CD1c-positive myeloid dendritic cell (primary cell): ENCODE measurements around the gene COPS7A.

Source experiments
- DNase-seq: peaks from one replicate; pipeline ENCODE4 v3.0.0-alpha.2; 2016; ENCODE audit errors: extremely low spot score

COPS7A gene

GRCh38 chr12:6750506-6750905, 26.7 kb downstream of the COPS7A start:
- DNase-seq: no peak

GRCh38 chr12:6751767-6752166, 27.9 kb downstream of the COPS7A start:
- no peak for DNase-seq

GRCh38 chr12:6752167-6752920, 28.5 kb downstream of the COPS7A start:
- no peak for DNase-seq

DNA sequence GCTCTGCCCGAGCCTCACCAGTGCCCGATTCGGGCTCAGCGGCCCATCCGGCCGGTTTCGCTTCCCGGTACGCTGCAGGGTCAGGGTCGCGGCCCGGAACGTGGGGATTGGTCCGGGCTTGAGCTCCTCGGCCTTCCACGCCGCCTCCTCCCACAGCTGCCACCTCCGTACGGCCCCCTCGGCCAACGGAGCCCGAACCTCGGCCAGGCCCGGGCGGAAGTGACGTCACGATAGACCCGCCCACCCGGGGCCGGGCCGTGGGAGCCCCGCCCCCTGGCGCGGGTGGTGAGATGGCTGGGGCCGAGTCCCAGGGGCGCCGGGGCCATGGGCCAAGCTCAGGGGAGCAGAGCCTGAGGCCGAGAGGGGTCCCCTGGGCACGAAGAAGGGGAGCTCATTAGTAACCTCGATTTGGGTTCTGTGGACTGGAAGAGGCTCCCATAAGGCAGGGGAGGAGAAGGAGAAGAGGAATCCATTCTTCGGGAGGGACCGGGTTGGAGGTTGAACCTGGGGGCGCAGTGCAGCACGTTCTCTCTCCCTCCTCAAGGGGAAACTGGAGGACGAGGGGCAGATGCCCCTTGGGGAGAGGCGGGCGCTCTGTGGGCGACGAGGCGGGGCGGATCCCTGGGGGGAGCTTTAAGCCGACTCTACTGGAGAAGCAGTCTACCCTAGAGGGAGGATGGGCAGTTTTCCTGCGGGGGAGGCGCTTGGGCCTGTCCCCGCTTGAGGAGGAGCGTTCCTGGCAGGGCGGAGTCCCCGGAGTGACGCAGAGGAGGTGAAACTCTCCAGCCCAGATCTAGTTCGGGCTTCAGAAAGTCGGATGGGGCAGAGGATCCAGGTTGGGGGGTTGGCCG, 29.3 kb downstream of the COPS7A start, which contains the start of gene MLF2:
Gene MLF2, minus strand, starts transcription at position 221 of the 851 bp plus-strand sequence. CDS start 807 bp downstream, outside the sequence.
- peak; percentile 98 for DNase-seq

DNA sequence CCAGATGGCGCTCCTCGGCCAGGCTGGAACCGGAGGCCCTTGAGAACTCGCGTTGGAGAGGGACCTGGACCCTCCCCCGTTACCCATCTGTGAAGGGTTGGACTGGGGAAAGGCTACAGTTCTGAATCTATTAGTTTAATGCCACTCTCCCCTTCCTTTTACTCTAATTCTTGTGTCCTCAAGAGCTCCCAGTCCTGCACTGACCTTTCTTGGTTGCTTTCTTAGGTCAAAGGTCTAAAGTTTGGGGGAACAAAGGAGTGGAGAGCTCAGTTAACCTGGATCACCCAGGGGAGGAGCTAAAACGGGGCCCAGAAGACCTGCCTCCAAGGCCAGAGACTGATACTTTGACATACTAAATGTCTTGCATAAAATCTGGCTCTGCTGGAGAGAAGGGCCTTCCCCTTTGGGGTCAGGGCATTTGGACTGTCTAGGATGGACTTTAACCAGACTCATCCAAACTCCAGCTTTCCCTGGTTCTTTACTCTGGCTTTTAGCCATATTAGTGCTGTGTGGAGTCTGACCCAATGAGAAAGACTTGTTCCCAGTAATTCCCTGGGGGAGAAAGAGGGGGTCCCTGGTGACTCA, 30.0 kb downstream of the COPS7A start:
- DNase-seq: peak; percentile 23

DNA sequence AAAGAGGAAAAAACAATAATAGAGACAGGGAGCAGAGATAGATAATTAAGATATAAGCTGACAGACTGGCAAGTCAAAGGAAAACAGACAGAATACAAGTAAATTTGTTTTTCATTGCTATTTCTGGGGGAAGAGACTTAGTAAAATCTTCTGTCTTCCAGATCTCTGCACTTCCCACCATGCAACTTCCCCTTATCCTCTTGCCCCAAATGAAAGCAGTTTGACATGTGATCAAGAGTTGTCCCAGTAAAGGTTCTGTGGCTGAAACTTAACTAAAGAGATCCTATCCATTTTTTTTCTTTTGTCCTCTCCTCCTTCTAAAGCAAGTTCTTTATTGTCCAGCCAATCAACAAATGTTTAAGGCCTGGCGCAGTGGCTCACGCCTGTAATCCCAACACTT, 30.6 kb downstream of the COPS7A start:
- peak; percentile 53 for DNase-seq

GRCh38 chr12:6757028-6757690, 33.3 kb downstream of the COPS7A start:
- no peak for DNase-seq

- no peak for DNase-seq
Observed at GRCh38 chr12:6758506-6759095, 34.8 kb downstream of the COPS7A start.

DNA sequence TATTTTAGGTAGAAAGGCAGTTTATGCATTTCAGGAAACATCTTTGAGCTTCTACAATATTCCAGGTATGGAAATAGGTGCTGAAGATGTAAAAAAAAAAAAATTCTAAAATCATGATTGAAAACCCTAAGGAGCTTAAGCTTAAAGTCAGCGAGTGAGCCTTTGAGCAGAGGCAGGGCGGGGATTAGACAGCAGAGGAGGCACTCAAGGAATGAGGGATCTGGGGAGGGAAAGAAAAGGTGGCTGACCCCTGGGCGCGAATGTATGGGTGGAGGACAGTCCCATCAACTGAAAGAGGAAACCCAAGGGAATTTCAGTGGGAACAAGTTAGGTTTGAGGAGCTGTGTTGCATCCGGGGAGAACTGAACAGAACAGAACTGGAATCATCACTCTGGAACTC, 35.9 kb downstream of the COPS7A start:
- DNase-seq: no peak

GRCh38 chr12:6763380-6763779, 39.5 kb downstream of the COPS7A start:
- DNase-seq: no peak

GRCh38 chr12:6764011-6764828, 40.4 kb downstream of the COPS7A start:
- DNase-seq: peak; percentile 83

DNA sequence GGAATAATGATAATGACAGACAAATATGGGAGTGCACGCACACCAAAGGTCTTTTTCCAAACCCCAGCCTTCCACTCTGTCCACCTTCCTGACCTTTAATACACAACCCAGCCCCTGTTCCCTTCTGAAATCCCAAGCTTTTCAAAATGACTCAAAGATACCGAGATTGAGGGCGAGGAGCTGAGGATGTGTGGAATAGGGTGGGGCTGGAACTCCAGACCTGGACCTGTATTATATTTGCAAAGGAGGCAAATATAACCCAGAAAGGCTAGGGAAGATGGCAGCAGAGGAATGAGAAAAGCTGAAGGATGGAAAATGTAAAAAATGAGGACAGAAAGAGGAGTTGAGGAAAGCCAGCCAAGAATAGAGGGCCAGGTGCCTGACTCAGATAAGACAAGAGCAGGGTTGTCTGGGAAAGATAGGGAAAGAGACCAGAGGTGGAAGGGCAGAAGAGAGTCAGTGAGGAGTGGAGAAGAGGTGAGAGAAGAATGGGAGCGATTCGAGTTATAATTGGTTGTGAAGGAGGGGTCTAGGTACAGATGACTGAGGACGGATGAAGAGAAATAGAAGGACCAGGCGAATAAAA, 41.3 kb downstream of the COPS7A start:
- no peak for DNase-seq

DNA sequence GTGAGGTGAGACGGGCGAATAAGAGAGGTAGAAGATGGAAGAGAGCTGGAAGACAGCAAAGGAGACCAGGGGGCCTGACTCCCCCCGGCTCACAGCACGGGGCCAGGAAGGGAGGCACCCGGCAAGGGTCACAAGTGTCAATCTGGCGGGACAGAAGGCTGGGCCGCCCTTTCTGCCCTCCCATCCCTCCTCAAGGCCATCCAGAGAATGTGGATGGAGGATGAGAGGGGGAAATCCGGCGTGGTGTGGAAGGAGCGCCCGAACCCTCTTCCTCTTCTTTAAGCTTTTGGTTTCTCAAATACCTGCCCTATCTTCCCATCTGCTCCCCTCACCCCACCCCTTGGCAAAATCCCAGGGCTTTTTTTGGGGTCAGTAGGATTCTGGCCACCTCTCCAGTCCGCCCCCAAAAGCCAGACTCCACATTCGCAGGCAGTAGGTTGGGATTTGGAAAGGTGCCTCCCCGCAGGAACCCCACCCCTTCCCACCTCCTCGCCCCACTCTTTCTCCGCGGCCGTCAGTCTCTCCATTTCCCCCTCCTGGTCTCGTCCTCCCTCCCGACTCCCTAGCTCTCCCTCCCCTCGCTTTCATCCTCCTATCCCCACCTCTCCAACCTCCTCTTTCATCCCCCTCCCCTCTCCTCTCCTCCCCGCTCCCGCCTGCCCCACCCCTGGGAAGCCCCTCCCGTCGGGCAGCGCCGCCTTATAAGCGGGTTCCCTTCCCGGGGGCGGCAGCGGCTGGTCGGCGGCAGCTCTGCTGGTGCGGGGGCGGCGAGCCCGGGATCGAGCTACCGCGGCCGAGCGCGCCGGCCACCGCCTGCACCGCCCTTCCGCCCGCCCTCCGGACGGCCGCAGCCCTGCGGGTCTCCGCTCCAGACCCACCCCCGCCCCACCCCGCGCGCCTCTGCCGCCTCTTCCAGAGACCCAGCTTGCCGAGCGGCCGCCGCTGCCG, 42.1 kb downstream of the COPS7A start, which contains the start of gene PTMS:
Gene PTMS, plus strand, starts transcription at position 730 of the 948 bp plus-strand sequence. CDS start 343 bp downstream, outside the sequence.
- DNase-seq: peak; percentile 61

DNA sequence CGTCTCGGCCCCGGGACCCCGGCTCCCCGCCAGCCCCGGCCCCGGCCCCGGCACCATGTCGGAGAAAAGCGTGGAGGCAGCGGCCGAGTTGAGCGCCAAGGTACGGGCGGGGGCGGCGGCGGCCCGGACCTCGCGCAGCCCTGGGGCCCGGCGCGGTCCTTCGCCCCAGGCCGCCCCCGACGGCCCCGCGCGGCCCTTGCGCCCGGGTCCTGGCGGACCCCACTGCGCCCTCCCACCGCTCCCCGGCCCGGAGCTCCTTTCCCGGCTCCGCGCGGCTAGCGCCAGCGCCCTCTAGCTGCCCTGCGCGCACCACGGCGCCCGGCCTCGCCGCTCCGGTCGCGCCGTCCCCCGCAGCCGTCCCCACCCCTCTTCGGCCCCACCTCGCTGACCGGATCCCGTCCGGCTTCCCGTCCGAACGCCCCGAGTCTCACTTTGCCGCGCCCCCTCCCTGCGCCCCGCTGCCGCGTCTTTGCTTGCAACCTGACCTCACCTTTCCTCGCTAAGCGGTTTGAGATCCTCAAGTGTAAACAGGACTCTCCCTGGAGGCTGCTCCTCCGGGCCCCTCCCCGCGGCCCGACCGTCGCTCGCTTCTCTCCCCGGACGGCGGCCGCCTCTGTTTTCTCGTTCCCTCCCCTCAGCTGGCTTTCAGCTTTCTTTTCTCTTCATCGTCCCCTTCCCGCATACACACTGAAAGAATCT, 43.0 kb downstream of the COPS7A start:
- peak; percentile 78 for DNase-seq

DNA sequence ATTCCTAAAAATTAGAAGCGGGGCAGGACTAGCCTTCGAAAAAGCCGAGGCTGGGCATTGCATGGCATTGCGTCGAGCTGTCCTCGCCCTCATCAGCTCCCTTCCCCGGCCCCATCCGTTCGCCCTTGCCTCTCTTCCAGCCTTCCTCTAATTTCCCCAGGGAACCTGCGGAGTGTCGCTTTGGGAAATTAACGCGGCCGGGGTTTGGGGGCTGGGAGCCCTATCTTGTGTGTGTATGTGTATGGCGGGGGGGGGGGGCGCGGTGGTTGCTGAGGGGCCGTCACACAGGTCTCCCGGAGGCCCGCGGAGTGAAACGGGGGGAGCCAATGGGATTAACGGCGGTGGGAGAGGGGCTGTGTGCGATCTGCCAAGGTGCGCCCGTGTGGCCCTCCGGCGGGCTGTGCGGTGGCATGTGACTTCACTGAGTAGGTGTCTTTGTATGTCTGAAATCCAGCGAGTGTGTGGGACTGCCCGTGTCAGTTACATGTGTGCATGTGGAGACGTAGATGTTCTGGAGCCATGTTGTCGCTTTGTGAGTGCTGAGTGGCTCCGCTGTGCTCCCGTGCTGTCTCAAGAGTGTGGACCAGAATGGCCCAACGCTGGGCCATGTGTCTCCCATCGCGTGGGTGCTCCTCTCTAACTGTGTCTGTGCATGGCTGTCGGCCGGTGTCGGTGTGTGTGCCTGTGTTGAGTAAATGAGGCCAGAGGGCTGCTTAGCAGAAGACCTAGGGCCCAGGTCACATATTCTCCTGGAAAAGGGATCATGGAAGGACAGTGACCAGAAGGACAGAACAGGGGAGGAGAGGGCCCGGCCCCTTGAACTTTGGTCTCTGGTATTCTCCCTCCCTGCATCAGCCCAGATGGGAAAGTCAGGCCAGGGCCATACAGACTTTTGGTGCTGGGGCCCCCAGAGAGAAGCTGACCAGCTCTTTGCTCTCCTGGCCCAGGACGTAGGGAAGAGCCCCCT, 43.8 kb downstream of the COPS7A start:
- no peak for DNase-seq

DNA sequence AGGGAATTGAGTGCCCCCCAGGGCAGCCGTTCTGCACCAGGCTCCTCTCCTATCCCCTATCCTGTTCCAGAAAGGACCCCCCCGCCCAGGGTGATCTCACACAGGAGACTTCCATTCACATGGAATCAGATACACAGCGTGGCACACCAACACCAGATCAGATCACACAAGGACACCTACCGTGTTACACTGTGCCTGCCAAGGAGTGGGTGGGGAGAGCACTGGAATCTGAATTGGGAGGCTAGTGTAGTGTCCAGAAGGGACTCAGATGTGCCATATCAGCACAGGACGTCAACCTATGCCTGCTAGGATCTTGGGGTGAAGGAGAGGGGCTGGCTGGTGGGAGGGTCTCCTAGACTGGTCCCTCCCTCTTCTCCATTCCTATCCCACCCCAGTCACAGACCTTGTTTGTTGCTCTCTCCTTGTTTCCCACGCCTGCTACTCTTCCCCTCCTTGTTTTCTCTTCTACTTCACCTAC, 44.6 kb downstream of the COPS7A start:
- no peak for DNase-seq

DNA sequence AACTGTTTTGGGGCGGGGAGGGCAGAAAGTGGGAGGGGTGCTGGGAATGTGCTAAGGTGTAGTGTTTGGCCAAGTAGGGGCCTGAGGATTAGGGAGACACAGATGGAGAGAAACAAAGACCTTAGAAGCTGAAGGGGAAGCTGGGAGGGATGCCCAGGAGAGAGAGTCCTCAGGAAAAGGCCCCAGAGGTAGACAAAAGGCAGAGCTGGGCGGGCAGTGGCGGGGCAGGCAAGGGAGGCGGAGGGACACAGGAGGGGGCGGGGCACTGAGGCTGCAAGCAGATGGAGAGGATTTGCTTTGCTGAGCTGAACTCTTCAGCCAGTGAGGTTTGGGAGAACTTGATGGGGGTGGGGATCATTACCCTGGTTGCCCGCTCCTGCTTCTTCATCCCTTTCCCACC, 45.1 kb downstream of the COPS7A start:
- no peak for DNase-seq
